ENCODE data around the gene MADD.
"Not testable (repeated sequence)": the region's sequence is repeated elsewhere in the genome, so short reads cannot be mapped to it uniquely, and the experiment has no call there.

Gene MADD

DNA sequence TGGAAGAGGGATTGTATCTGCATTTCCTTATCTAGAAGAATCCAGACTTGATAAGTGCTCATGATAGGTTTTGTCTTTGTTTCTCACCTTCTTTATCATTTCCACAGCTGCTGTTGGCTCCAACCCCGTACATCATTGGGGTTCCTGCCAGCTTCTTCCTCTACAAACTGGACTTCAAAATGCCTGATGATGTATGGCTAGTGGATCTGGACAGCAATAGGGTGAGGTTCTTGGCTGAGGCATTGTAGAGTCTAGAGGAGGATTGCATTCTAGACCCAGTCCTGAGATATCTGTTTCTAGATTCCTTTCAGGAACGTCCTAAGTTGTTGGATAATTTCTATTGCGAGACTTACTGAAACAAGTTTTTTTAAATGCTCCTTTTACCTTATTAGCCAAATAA, 8.1 kb downstream of the MADD start:
- DNase-seq = no peak

GRCh38 chr11:47278769-47279168, 8.8 kb downstream of the MADD start:
- no peak for DNase-seq

DNA sequence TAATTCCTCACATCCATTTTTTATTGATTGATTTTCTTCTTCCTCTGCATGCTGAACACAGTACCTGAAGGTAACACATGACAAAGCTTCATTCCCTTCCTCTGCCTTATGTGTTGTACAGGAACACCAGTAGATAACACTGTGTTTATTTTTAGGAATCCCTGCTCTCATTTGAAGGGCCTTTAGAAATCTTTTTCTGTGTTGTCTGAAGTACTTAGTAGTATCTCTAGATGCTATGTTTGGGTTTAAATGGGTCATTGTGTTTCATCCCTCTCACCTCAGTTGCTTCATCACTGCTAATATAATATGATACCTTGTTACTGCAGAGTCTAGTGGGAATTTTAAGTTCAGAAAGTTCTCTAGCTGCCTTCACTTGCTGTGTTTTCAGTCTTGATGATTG, 10.2 kb downstream of the MADD start:
- DNase-seq = no peak

DNA sequence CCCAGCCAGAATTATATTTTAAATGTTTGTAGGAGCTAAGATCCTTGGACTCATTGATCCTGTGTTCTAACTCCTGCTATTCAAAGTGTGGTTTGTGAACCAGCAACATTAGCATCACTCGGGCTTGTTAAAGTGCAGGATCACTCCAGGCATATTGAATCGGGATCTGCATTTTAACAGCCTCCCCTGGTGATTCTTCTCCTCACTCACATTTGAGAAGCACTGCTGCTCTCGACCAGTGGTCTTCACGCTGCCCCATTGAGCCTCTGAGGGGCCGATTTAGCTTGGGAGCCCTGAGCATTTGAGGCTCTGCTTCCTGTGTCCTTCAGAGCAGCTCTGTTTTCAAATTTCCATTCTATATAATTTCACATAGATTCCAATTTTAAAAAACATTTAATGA, 10.9 kb downstream of the MADD start:
- no peak for DNase-seq

GRCh38 chr11:47282462-47282861, 12.5 kb downstream of the MADD start:
- no peak for DNase-seq

- no peak for DNase-seq
Observed at GRCh38 chr11:47284151-47284550, 14.2 kb downstream of the MADD start.

DNA sequence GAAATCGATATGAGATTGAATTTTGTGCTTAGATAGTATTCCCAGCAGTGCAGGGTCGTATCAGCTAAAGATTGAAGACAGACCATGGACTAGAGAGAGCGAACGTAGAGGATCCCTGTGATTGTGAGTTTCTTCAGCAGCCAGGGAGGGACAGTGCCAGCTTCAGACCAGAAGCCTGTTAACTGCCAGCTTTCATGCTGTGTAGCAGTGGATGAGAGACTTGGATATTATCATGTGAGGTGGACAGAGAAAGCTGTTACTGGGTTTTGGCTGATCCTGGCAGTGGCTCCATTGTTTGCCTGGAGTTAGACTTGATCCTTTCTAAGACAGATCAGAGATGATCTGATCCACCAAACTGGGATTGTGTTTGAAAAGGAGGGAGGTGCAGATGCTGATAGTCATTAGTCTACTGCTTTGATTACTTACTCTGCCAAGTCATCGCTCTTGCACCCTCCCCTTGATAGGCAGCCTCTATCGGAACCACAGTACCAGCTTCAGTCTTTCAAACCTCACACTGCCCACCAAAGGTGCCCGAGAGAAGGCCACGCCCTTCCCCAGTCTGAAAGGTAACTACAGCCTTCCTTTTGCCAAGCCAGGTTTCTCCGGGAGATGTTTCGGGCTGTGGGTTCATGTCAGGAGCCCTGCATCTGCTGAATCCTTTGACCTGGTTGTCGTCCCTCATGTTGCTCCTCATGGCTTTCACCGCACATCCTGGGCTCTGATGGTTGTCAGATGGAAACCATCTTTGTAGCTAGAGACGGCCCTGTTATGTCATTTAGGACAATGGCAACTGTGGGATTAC, 16.2 kb downstream of the MADD start:
- DNase-seq = no peak

DNA sequence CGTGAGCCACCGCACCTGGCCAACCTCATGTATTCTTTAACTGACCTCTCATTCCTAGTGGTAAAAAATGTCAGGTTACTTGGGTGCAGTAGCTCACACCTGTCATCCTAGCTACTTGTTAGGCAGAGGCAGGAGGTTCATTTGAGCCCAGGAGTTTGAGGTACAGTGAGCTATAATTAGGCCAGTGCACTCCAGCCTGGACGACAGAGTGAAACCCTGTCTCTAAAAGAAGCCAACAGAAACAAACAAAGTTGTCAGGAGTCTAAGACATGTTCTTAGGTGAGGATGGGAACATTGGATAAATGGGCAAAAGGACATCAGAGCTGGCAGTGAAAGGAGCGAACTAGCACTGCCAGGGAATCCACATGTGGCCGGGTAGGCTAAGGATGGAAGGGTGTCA, 18.1 kb downstream of the MADD start:
- DNase-seq = no peak

DNA sequence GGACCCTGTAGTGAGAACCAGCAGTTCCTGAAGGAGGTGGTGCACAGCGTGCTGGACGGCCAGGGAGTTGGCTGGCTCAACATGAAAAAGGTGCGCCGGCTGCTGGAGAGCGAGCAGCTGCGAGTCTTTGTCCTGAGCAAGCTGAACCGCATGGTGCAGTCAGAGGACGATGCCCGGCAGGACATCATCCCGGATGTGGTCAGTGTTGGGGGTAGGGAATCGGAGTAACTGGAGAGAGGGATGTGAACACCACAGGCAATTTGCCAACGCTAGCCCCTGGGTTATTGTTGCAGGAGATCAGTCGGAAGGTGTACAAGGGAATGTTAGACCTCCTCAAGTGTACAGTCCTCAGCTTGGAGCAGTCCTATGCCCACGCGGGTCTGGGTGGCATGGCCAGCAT, 19.9 kb downstream of the MADD start:
- DNase-seq = no peak

- DNase-seq = no peak
Observed at GRCh38 chr11:47295385-47295784, 25.5 kb downstream of the MADD start.

GRCh38 chr11:47296045-47296444, 26.1 kb downstream of the MADD start:
- DNase-seq = no peak

DNA sequence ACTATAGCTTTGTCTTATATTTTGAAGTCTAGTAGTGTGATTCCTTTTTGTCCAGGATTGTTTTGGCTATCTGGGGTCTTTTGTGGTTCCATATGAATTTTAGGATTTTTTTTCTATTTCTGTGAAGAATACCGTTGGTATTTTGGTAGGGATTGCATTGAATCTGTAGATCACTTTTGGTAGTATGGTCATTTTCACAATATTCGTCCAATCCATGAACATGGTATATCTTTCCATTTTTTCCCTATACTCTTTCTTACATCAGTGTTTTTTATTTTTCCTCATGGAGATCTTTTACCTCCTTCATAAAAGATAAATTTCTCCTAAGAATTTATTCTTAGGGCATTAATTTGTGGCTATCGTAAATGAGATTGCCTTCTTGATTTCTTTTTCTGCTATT, 29.1 kb downstream of the MADD start:
- DNase-seq = no peak

DNA sequence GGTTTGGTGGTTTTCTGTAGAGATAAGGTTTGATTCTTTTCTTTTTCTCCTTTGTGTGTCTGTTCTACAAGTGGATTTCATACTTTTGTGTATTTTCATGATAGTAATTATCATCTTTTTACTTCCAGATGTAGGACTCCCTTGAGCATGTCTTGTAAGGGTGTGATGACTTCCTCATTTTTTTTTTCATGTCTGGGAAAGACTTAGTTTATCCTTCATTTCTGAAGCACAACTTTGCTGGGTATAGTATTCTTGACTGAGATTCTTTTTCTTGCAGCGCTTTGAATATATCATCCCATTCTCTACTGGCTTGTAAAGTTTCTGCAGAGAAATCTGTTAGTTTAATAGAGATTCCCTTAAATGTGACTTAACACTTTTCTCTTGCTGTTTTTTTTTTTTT, 32.9 kb downstream of the MADD start:
- DNase-seq = no peak

DNA sequence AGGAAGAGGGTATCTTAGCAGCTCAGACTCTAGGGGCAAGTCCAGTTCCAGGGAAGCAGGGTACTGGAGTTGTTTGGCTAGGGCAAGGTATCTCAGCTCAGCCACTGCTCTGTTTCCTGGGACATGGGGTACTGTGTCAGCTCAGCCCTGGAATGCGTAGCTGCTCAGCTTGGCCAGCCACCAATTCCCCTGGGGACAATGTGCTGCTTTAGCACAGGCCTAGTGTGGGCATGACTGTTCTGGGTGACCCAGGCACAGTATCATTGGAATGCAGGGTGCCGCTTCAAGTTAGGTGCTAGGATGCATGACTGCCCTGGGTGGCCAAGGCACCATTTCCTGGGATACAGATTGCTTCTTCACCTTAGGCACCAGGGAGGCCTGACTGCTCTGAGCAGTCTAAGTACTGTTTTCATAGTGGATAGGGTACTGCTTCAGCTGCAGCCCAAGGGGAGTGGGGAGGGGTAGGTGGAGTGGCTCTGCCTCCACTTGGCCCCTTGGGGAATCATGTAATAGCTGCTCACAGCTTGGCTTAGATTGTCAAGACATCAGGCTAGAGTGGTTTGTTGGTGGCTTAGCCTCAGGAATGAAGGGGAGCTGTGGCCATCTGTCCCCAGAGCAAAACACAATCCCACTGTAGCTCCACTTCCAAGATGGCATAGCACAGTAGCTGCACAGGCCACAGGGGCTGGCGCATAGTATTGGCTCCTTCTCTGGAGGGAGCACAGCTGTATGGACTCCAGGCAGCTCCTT, 36.0 kb downstream of the MADD start:
- DNase-seq = no peak

- no peak for DNase-seq
Observed at GRCh38 chr11:47306484-47306844, 36.5 kb downstream of the MADD start.

DNA sequence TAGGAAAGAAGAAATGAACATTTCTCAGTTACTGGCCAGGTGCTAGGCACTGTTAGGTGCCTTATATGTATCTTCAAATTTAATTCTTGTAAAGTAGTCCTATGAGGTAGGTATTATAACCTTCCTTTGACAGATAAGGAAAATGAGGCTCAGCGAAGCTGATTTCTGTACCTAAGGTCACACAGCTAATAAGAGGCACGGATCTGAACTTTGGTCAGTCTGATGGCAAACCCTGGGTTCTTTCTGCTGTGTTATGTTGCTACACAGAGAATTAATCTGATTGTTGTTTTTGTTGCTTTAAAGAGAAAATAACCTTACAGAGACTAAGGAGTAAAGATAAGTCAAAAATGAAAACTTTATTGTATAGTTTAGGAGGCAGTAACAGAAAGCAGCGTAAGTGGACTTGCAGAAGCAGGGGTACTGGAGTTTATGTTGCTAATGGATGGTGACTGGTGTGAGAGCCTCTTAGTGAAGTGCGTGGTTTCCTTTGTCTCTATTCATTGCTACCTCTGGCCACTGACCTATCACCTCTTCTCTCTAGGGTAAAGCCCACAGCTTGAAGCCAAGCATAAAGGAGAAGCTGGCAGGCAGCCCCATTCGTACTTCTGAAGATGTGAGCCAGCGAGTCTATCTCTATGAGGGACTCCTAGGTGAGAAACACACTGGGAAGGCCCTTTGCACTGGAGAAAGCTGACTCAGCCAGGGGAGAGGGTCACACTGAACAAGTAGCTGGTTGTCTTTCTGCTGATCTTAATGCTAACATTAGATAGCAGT, 38.3 kb downstream of the MADD start:
- DNase-seq = no peak

DNA sequence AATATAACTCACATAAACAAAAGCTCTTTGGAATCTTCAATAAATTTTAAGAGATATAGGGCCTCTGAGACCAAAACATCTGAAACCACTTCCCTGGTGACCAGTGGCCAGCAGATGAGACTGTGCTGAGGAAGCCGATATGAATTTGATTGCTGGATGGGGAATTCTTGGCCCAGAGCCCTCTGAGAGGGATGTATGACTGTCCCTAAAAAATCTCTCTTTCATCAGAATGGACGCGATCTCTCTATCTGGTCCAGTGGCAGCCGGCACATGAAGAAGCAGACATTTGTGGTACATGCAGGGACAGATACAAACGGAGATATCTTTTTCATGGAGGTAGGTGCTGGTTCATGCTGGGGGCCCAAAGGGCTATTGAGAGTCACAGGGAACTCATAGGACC, 45.1 kb downstream of the MADD start:
- DNase-seq = no peak

DNA sequence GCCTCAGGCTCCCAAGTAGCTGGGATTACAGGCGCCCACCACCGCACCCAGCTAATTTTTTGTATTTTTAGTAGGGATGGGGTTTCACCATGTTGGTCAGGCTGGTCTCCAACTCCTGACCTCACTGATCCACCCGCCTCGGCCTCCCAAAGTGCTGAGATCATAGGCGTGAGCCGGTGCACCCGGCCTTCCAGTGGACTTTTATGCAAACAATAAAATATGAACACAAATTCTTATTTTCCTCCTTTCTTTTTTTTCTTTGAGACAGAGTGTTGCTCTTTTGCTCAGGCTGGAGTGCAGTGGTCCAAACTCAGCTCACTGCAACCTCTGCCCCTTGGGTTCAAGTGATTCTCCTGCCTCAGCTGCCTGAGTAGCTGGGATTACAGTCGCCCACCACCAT, 46.6 kb downstream of the MADD start:
- not testable (repeated sequence) for DNase-seq

DNA sequence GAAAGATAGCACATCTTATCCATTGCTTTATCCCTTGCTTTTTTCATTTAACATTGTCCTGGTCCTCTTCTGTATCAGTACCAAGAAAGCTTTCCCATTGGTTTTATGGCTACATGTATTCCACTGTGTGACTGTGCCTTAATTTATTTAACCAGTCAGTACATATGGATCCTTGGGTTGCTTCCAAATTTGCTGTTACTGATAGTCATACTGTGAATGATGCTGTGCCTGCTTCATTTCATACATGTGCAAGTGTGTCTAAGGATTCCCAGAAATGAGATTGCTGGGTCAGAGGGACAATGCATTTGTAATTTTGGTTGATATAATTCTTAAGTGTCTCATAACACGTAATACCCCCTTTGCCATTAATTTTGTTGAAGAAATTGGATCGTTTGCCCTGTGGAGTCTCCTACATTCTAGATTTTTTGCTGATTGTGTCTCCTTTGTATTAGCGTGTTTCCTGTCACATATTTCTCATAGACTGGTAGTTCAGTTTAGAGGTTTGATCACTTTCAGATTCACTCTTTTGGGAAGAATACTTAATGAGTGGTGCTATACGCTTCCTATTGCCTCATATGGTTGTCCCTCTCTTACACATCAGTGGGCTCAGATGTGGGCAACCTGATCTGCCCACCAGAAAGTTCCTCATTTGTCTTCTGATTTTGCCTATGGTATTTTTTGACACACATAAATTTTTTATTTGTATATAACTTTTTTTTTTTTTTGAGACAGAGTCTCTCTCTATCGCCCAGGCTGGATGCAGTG, 47.3 kb downstream of the MADD start:
- DNase-seq = no peak

DNA sequence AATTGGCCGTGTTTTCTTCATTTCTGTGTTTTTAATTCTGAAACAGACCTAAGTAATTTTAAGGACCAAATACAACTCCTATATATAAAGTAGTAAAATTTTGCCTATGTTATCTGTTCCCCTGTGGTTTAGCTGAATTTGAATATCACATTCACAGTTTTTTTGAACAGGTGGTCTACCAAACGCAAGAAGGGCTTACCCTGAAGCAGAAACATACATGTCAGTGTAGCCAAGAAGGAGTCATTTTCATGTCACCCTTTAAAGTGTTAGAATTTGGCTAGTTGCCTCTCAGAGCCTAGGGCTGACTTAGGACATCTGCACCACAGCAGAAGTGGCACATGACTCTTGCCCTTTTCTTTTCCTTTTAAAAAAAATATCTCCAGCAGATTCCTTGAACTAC, 48.2 kb downstream of the MADD start:
- DNase-seq = no peak

DNA sequence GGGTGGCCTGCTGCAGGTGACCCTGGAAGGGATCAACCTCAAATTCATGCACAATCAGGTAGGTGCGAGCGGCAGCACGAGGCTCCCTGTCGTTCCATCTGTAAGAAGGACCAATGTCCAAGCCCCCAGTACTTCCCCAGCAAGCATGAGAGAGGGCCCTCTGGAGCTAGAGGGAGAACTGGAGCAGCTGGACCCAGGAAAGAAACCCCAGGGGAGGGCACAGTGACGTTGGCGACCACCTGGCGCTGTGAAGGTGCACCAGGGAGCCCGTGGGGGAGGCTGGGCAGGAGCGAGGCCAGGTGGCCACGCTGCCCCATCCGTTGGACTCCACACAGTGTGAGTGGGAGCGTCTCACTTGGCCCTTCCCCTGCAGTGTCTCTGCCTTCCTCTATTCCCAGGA, 54.6 kb downstream of the MADD start:
- no peak for DNase-seq

GRCh38 chr11:47325271-47326041, 55.5 kb downstream of the MADD start:
- no peak for DNase-seq
